Chondrocyte (in vitro differentiated cells): ENCODE measurements around the gene ATP9A. TPM values are rescaled to one million over a fixed set of nuclear protein-coding genes. Genes with fewer than 3 reads are reported as not detected.
"Not testable (repeated sequence)": the region's sequence is repeated elsewhere in the genome, so short reads cannot be mapped to it uniquely, and the experiment has no call there.

Experiments
- DNase-seq: peaks from one replicate; pipeline ENCODE4 v3.0.0; 2021; ENCODE audit warnings: mixed read lengths, low spot score
- H3K27ac Mint-ChIP-seq: one replicate; pipeline ENCODE4 v1.8.0; 2021; ENCODE audit warnings: mild to moderate bottlenecking, moderate library complexity, mixed read lengths; ENCODE audit not compliant: unreplicated experiment
- H3K27me3 Mint-ChIP-seq: 2 replicates; pipeline ENCODE4 v1.8.0; 2021; ENCODE audit warnings: low read depth, mixed read lengths
- H3K36me3 Mint-ChIP-seq: 2 replicates; pipeline ENCODE4 v1.8.0; 2021; ENCODE audit warnings: low read depth, mixed read lengths
- H3K4me1 Mint-ChIP-seq: 2 replicates; pipeline ENCODE4 v1.8.0; 2021; ENCODE audit warnings: low read depth, mild to moderate bottlenecking, mixed read lengths
- H3K4me3 Mint-ChIP-seq: one replicate; pipeline ENCODE4 v1.8.0; 2021; ENCODE audit warnings: mild to moderate bottlenecking, moderate library complexity, mixed read lengths; ENCODE audit not compliant: unreplicated experiment
- H3K9me3 Mint-ChIP-seq: 2 replicates; pipeline ENCODE4 v1.8.0; 2021; ENCODE audit warnings: low read depth, mixed read lengths
- CTCF ChIP-seq: fragments of 200-600 bp; sonication (generic); IDR thresholded peaks from 2 replicates; pipeline ENCODE4 v1.5.0; 2021; ENCODE audit warnings: antibody characterized with exemption, mild to moderate bottlenecking, moderate library complexity
- total RNA-seq: library from RNA; stranded (reverse); gene quantifications from 3 replicates; pipeline ENCODE4 v1.2.1, GENCODE V29; 2021

ATP9A gene
- total RNA-seq, 1 donor from 2014 or later, result 43.1 TPM

- Mint-ChIP-seq H3K4me1 (peaks cover 18% of the 10 kb centered on the region), H3K9me3 (no peaks in the 10 kb centered on the region), H3K4me3 (no peak overlapping the region), H3K27ac (peak overlapping the region; percentile 3), H3K36me3 (peaks cover 3% of the 10 kb centered on the region), H3K27me3 (no peaks in the 10 kb centered on the region)
- no peak for TF ChIP-seq CTCF
- no peak for DNase-seq
Measured at GRCh38 chr20:51647674-51648570, 120.3 kb downstream of the ATP9A start.

DNA sequence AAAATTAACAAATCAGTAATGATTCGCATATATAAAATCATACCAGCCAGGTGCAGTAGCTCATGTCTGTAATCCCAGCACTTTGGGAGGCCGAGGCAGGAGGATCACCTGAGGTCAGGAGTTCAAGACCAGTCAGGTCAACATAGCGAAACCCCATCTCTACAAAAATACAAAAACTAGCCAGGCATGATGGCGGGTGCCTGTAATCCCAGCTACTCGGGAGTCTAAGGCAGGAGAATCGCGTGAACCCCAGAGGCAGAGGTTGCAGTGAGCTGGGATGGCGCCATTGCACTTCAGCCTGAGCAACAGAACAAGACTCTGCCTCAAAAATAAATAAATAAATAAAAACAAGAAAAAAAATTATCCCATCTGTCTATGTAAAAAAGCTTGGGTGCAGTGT lies 124.4 kb downstream of the ATP9A start:
- not testable (repeated sequence) for H3K9me3 Mint-ChIP-seq, H3K27me3 Mint-ChIP-seq, H3K4me3 Mint-ChIP-seq, H3K27ac Mint-ChIP-seq, H3K36me3 Mint-ChIP-seq, H3K4me1 Mint-ChIP-seq, DNase-seq
- TF ChIP-seq CTCF, result peak; percentile 30

DNA sequence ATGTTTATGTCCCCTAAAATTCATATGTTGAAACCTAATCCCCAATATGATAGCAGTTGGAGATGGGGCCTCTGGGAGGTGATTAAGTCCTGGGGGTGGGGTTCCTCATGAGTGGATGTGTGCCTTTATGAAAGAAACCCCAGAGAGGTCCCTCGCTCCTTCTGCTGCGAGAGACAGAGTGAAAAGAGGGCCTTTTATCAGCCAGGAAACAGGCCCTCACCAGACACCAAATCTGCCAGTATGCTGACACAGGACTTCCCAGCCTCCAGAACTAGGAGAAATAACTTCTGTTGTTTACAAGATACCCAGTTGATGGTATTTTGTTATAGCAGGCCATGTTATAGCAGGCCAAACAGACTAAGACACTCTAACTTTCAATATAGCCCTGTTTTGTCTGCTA lies 124.8 kb downstream of the ATP9A start:
- H3K27ac Mint-ChIP-seq, result no peak overlapping the region
- no peak for DNase-seq
- peaks cover 5% of the 10 kb centered on the region for H3K36me3 Mint-ChIP-seq
- H3K9me3 Mint-ChIP-seq, result no peaks in the 10 kb centered on the region
- no peak overlapping the region for H3K4me3 Mint-ChIP-seq
- H3K27me3 Mint-ChIP-seq, result no peaks in the 10 kb centered on the region
- TF ChIP-seq CTCF, result no peak
- H3K4me1 Mint-ChIP-seq, result peaks cover 9% of the 10 kb centered on the region

DNA sequence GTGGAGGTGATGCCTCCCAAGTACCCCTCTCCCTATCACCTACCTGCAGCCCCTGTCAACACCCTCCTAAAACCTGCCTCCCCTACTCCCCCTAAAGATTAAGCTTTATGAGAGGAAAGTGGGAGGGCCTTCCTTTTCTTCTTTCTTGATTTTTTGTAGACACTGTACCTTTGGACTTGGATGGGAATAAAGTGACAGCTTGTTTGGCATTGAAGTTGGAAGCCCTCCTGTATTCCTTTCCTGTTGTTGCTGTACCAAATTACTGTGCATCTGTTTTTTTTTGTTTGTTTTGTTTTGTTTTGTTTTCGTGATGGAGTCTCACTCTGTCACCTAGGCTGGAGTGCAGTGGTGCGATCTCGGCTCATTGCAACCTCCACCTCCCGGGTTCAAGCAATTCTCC lies 126.3 kb downstream of the ATP9A start:
- Mint-ChIP-seq H3K27me3 (no peaks in the 10 kb centered on the region), H3K27ac (no peak overlapping the region), H3K36me3 (peaks cover 3% of the 10 kb centered on the region), H3K4me1 (peaks cover 5% of the 10 kb centered on the region), H3K9me3 (no peaks in the 10 kb centered on the region), H3K4me3 (no peak overlapping the region)
- no peak for TF ChIP-seq CTCF
- DNase-seq, result no peak

- peaks cover 5% of the 10 kb centered on the region for H3K4me1 Mint-ChIP-seq
- TF ChIP-seq CTCF, result no peak
- H3K9me3 Mint-ChIP-seq, result no peaks in the 10 kb centered on the region
- peaks cover 3% of the 10 kb centered on the region for H3K36me3 Mint-ChIP-seq
- H3K4me3 Mint-ChIP-seq, result no peak overlapping the region
- no peak overlapping the region for H3K27ac Mint-ChIP-seq
- DNase-seq, result no peak
- H3K27me3 Mint-ChIP-seq, result no peaks in the 10 kb centered on the region
Measured at GRCh38 chr20:51640743-51641142, 127.4 kb downstream of the ATP9A start.
